GM18909 (cell line): ENCODE results near the gene IARS2.
"Not testable (repeated sequence)": the region's sequence is repeated elsewhere in the genome, so short reads cannot be mapped to it uniquely, and the experiment has no call there.

Experiments
- ATAC-seq: cut with Tn5 transposase; IDR thresholded peaks from one replicate; pipeline ENCODE4 v1.9.1; 2021; ENCODE audit warnings: mild to moderate bottlenecking; ENCODE audit not compliant: unreplicated experiment, poor library complexity

Gene IARS2

GRCh38 chr1:220110473-220110872 lies 16.5 kb downstream of the IARS2 start:
- not testable (repeated sequence) for ATAC-seq

- not testable (repeated sequence) for ATAC-seq
Measured at GRCh38 chr1:220112600-220112999, 18.7 kb downstream of the IARS2 start.

- ATAC-seq, result no peak
Measured at GRCh38 chr1:220113136-220113695, 19.3 kb downstream of the IARS2 start.

GRCh38 chr1:220119043-220119512 lies 25.1 kb downstream of the IARS2 start:
- no peak for ATAC-seq

- ATAC-seq, result no peak
Measured at GRCh38 chr1:220121791-220122530, 28.0 kb downstream of the IARS2 start.

- ATAC-seq, result no peak
Measured at GRCh38 chr1:220123066-220123465, 29.1 kb downstream of the IARS2 start.

GRCh38 chr1:220123889-220124288 lies 30.0 kb downstream of the IARS2 start:
- ATAC-seq, result no peak

GRCh38 chr1:220124542-220124941 lies 30.6 kb downstream of the IARS2 start:
- ATAC-seq, result no peak

GRCh38 chr1:220127076-220127475 lies 33.1 kb downstream of the IARS2 start:
- no peak for ATAC-seq

- ATAC-seq, result no peak
Measured at GRCh38 chr1:220129479-220130210, 35.7 kb downstream of the IARS2 start.

GRCh38 chr1:220135755-220136154 lies 41.8 kb downstream of the IARS2 start:
- ATAC-seq, result no peak

GRCh38 chr1:220137019-220137786 lies 43.3 kb downstream of the IARS2 start:
- no peak for ATAC-seq

- no peak for ATAC-seq
Measured at GRCh38 chr1:220139966-220140365, 46.0 kb downstream of the IARS2 start.

GRCh38 chr1:220144051-220144450 lies 50.1 kb downstream of the IARS2 start:
- no peak for ATAC-seq

GRCh38 chr1:220149742-220150141 lies 55.8 kb downstream of the IARS2 start:
- ATAC-seq, result no peak

GRCh38 chr1:220151454-220151853 lies 57.5 kb downstream of the IARS2 start:
- ATAC-seq, result no peak

- no peak for ATAC-seq
Measured at GRCh38 chr1:220153147-220153546, 59.2 kb downstream of the IARS2 start.

- ATAC-seq, result no peak
Measured at GRCh38 chr1:220156620-220157146, 62.8 kb downstream of the IARS2 start.

- ATAC-seq, result no peak
Measured at GRCh38 chr1:220157738-220158137, 63.8 kb downstream of the IARS2 start.

- not testable (repeated sequence) for ATAC-seq
Measured at GRCh38 chr1:220158530-220158929, 64.6 kb downstream of the IARS2 start.
